ENCODE measurements around the gene SBF2.

DNA sequence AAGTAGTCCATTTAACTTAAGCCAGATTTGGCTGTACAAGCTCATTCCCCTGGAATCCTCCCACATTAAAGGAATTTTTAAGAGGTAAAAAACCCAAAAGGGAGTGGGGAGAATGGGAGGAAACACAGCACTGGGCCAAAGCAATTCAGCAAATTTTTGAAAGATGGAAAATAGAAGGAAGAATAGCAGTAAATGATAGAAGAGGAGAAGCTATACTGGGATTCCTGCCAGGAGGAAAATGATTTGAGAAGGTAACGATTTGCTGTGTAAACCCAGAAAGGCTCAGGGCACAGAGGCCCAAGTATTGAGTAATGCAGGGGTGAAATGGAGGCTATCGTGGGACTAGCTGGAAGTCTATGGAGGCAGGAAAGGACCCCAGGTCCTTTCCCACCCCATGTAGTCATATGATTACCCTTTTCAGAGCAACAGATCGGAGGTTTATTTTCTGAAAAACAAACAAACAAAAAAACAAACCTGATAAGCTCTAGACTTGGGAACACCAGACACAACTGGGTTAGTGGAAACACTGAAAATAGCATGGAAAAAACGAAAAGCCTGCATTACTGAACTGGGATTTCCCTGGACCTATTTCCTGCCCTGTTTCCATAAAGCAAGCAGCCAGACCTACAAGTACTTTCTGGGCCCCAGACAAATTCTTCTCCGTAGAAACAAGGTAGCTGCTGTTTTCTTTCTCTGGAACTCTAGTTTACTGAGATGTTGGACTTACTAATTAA, 490.2 kb downstream of the SBF2 start:
- TF ChIP-seq CTCF (IDR thresholded peaks at IDR 0.05; ENCODE audit: low read length) (no peak), EZH2 (IDR thresholded peaks at IDR 0.05; ENCODE audit: borderline replicate concordance, low read length) (no peak)

All from OCI-LY1 (cell line).